ENCODE data around the gene CACNG1. TPM values are rescaled to one million over a fixed set of nuclear protein-coding genes. Genes with fewer than 3 reads are reported as not detected.

The CACNG1 gene
- total RNA-seq, 1 experiment from 2014 or later = not detected

DNA sequence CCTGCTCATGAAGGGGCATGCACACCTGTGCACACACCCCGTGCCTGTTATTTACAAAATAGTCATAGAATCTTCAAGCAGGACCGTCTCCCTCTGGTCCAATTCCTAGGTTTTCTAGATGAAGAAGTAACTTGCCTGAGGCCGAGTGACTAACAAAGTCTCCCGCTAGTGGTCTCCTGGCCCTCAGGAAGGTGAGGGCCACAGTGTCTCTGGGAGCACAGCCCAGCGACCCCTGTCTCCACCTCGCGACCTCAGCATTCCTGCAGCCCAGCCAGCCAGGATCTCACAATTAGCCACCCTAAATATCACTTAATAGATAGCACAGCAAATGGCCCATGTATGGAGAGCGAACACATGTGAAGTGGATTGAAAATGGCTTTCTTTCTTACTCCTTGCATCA, 30.5 kb upstream of the CACNG1 start:
- Histone ChIP-seq H3K27ac (no peak overlapping the region), H3K9me2 (ENCODE audit: insufficient read depth) (no peaks in the 10 kb centered on the region), H3K27me3 (ENCODE audit: insufficient read depth, low read depth) (no peaks in the 10 kb centered on the region), H2AFZ (no peak overlapping the region), H3K4me1 (replicated peaks; ENCODE audit: insufficient read depth) (no peaks in the 10 kb centered on the region), H3K79me2 (ENCODE audit: low read depth) (no peaks in the 10 kb centered on the region), H3K4me3 (no peak overlapping the region), H3K36me3 (ENCODE audit: low read depth) (no peaks in the 10 kb centered on the region), H4K20me1 (ENCODE audit: insufficient read depth) (no peaks in the 10 kb centered on the region), H3K9me3 (ENCODE audit: insufficient read depth, low read depth) (no peaks in the 10 kb centered on the region), H3F3A (ENCODE audit: insufficient read depth, low read depth) (no peaks in the 10 kb centered on the region; the same call in 1 of the 2 replicates), H3K4me2 (no peak overlapping the region)
- intact Hi-C loops (cut with micrococcal nuclease; ENCODE audit: unreplicated experiment) = no loop called here
- BruUV-seq (replicated peaks) = no TSS peak
- DNase-seq = no peak
- ChIA-PET POLR2A (ENCODE audit: unreplicated experiment) (no interaction called here), CTCF (no interaction called here)
- no peak for TF ChIP-seq EZH2 (IDR thresholded peaks at IDR 0.05; ENCODE audit: low read depth)
- TF ChIP-seq, protein P1, sequence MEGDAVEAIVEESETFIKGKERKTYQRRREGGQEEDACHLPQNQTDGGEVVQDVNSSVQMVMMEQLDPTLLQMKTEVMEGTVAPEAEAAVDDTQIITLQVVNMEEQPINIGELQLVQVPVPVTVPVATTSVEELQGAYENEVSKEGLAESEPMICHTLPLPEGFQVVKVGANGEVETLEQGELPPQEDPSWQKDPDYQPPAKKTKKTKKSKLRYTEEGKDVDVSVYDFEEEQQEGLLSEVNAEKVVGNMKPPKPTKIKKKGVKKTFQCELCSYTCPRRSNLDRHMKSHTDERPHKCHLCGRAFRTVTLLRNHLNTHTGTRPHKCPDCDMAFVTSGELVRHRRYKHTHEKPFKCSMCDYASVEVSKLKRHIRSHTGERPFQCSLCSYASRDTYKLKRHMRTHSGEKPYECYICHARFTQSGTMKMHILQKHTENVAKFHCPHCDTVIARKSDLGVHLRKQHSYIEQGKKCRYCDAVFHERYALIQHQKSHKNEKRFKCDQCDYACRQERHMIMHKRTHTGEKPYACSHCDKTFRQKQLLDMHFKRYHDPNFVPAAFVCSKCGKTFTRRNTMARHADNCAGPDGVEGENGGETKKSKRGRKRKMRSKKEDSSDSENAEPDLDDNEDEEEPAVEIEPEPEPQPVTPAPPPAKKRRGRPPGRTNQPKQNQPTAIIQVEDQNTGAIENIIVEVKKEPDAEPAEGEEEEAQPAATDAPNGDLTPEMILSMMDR (conservative IDR thresholded peaks at IDR 0.05) = no peak

GRCh38 chr17:67015001-67015400, 29.4 kb upstream of the CACNG1 start:
- TF ChIP-seq, protein P1 (conservative IDR thresholded peaks at IDR 0.05) = no peak
- no peak for TF ChIP-seq EZH2 (IDR thresholded peaks at IDR 0.05; ENCODE audit: low read depth)
- CTCF ChIA-PET = no interaction called here

DNA sequence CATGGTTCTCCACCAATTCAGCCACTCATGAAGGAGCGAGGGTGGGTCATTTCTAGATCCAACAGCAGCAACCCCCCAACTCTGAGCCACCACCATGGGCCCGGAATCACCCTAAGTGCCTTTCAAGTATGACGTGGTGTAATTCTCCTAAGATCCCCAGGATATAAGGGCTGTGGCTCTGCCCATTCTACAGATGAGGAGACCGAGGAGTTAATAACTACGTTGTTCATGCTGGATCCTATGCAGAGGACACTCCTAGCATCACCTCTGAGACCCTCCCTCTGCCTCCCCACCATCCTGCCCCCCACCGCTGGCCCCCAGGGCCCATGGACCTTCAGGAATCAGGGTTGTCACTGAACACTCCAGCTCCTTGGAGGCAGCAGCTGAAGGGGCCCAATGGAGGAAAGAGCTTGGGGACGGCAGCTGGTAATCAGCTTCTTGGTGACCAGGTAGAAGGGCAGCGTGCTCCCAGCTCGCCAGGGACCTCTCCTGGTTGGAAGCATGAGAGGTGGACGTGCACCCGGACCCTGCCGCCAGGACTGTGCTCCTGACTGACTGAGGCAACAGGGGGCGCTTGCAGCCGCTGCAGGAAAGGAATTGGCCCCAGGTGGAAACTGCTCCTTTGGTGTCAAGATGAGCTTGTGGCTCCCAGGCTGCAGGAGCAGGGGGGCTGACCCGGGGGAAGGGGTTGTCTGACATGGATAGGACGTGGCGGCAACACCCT, 28.2 kb upstream of the CACNG1 start:
- intact Hi-C loops (cut with micrococcal nuclease; ENCODE audit: unreplicated experiment) = no loop called here

More at GRCh38 chr17:67015001-67015400, 29.4 kb upstream of the CACNG1 start:
- no peak for DNase-seq
- Histone ChIP-seq H2AFZ (no peak overlapping the region), H3F3A (ENCODE audit: insufficient read depth, low read depth) (no peaks in the 10 kb centered on the region; the same call in 1 of the 2 replicates), H3K36me3 (ENCODE audit: low read depth) (no peaks in the 10 kb centered on the region), H3K9me2 (ENCODE audit: insufficient read depth) (no peaks in the 10 kb centered on the region), H3K4me1 (replicated peaks; ENCODE audit: insufficient read depth) (no peaks in the 10 kb centered on the region), H4K20me1 (ENCODE audit: insufficient read depth) (no peaks in the 10 kb centered on the region), H3K27me3 (ENCODE audit: insufficient read depth, low read depth) (no peaks in the 10 kb centered on the region), H3K4me3 (no peak overlapping the region), H3K9me3 (ENCODE audit: insufficient read depth, low read depth) (no peaks in the 10 kb centered on the region), H3K4me2 (no peak overlapping the region), H3K27ac (no peak overlapping the region), H3K79me2 (ENCODE audit: low read depth) (no peaks in the 10 kb centered on the region)
- POLR2A ChIA-PET (ENCODE audit: unreplicated experiment) = no interaction called here
- intact Hi-C loops (cut with micrococcal nuclease; ENCODE audit: unreplicated experiment) = no loop called here
- BruUV-seq (replicated peaks) = no TSS peak

More for the DNA sequence above, 28.2 kb upstream of the CACNG1 start:
- H3K4me2 ChIP-seq = no peak overlapping the region
- no peak overlapping the region for H2AFZ ChIP-seq
- H3K79me2 ChIP-seq (ENCODE audit: low read depth) = no peaks in the 10 kb centered on the region
- H3K27ac ChIP-seq = no peak overlapping the region
- ChIA-PET CTCF (no interaction called here), POLR2A (ENCODE audit: unreplicated experiment) (interaction anchor here (0.7 kb wide), 1 partner anchor 65 kb away, joined by 4 read pairs; no protein-coding TSS in a partner anchor)
- no peaks in the 10 kb centered on the region for H3K9me2 ChIP-seq (ENCODE audit: insufficient read depth)
- no peaks in the 10 kb centered on the region for H3K27me3 ChIP-seq (ENCODE audit: insufficient read depth, low read depth)
- no peaks in the 10 kb centered on the region for H3K9me3 ChIP-seq (ENCODE audit: insufficient read depth, low read depth)
- H4K20me1 ChIP-seq (ENCODE audit: insufficient read depth) = no peaks in the 10 kb centered on the region
- no TSS peak for BruUV-seq (replicated peaks)
- no peak for DNase-seq
- no peak overlapping the region for H3K4me3 ChIP-seq
- no peak for TF ChIP-seq EZH2 (IDR thresholded peaks at IDR 0.05; ENCODE audit: low read depth)
- TF ChIP-seq, protein P1 (conservative IDR thresholded peaks at IDR 0.05) = no peak
- H3F3A ChIP-seq (ENCODE audit: insufficient read depth, low read depth) = no peaks in the 10 kb centered on the region; the same call in 1 of the 2 replicates
- no peaks in the 10 kb centered on the region for H3K4me1 ChIP-seq (replicated peaks; ENCODE audit: insufficient read depth)
- H3K36me3 ChIP-seq (ENCODE audit: low read depth) = no peaks in the 10 kb centered on the region
